AG04450 (cell line): Measurements from ENCODE around the gene OR8K3. TPM values are rescaled to one million over a fixed set of nuclear protein-coding genes. Genes with fewer than 3 reads are reported as not detected.

Source experiments
- CTCF ChIA-PET: fragments of 300-600, 350-600 bp; formaldehyde crosslinking; extraction: SDS; loops from one replicate; lab custom pipeline; 2022; ENCODE audit warnings: antibody characterized with exemption, inconsistent platforms; lab: Charles Lee
- POLR2A ChIA-PET: fragments of 350-600 bp; formaldehyde crosslinking; extraction: SDS; loops from one replicate; lab custom pipeline; 2021; ENCODE audit warnings: antibody characterized with exemption, inconsistent platforms; lab: Yijun Ruan, JAX
- DNase-seq: peaks from one replicate; pipeline ENCODE4 v3.0.0-alpha.2; 2011; ENCODE audit warnings: low read depth, low spot score
- H3K27ac ChIP-seq: one replicate; pipeline ENCODE4 v1.5.1; 2012; ENCODE audit warnings: low read depth, low read length, control low read depth
- H3K27me3 ChIP-seq: one replicate; pipeline ENCODE4 v1.6.0; 2012; ENCODE audit warnings: low read length; ENCODE audit not compliant: control insufficient read depth, insufficient read depth
- H3K4me3 ChIP-seq: 2 replicates; pipeline ENCODE4 v1.5.1; 2011; ENCODE audit warnings: mild to moderate bottlenecking, low read depth, low read length, control low read depth
- H3K9me3 ChIP-seq: 2 replicates; pipeline ENCODE4 v1.5.1; 2012; ENCODE audit warnings: low read length; ENCODE audit not compliant: control insufficient read depth, insufficient read depth
- polyA plus RNA-seq: library from polyadenylated mRNA; depleted of rRNA; stranded (reverse); fragments of >200 nt; gene quantifications from 2 replicates; pipeline ENCODE4 v1.2.3, GENCODE V29; 2011
- TF ChIP-seq, protein P1 (sequence below): IDR thresholded peaks from 2 replicates; pipeline ENCODE4 v1.5.1; 2011; ENCODE audit warnings: low read depth, low read length, control low read depth, inconsistent platforms

OR8K3 gene
- polyA plus RNA-seq, 1 experiment = not detected

DNA sequence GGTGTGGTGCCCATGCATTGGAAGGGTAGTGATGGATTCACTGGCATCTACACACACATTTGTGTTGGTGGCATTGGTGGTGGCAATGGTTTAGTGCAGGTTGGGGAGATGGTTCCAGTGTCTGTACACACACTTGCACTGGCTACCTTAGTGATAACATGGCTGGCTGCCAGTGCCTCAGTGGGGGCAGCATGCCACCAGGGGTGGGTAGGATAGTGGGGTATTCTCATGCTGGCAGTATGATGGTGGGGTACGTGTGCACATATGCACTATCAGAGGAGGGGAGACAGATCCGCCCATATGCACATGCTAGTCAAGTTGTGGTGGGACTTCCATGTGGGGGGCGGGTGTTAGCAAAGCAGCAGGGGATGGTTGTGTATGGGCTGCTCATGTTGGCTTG, 7.1 kb upstream of the OR8K3 start:
- TF ChIP-seq, protein P1, sequence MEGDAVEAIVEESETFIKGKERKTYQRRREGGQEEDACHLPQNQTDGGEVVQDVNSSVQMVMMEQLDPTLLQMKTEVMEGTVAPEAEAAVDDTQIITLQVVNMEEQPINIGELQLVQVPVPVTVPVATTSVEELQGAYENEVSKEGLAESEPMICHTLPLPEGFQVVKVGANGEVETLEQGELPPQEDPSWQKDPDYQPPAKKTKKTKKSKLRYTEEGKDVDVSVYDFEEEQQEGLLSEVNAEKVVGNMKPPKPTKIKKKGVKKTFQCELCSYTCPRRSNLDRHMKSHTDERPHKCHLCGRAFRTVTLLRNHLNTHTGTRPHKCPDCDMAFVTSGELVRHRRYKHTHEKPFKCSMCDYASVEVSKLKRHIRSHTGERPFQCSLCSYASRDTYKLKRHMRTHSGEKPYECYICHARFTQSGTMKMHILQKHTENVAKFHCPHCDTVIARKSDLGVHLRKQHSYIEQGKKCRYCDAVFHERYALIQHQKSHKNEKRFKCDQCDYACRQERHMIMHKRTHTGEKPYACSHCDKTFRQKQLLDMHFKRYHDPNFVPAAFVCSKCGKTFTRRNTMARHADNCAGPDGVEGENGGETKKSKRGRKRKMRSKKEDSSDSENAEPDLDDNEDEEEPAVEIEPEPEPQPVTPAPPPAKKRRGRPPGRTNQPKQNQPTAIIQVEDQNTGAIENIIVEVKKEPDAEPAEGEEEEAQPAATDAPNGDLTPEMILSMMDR = no peak
- CTCF ChIA-PET = no interaction called here
- H3K9me3 ChIP-seq = peaks cover 17% of the 10 kb centered on the region; the same call in 1 of the 2 replicates
- no peaks in the 10 kb centered on the region for H3K27me3 ChIP-seq
- POLR2A ChIA-PET = no interaction called here
- H3K4me3 ChIP-seq = no peak overlapping the region
- H3K27ac ChIP-seq = no peak overlapping the region
- no peak for DNase-seq

DNA sequence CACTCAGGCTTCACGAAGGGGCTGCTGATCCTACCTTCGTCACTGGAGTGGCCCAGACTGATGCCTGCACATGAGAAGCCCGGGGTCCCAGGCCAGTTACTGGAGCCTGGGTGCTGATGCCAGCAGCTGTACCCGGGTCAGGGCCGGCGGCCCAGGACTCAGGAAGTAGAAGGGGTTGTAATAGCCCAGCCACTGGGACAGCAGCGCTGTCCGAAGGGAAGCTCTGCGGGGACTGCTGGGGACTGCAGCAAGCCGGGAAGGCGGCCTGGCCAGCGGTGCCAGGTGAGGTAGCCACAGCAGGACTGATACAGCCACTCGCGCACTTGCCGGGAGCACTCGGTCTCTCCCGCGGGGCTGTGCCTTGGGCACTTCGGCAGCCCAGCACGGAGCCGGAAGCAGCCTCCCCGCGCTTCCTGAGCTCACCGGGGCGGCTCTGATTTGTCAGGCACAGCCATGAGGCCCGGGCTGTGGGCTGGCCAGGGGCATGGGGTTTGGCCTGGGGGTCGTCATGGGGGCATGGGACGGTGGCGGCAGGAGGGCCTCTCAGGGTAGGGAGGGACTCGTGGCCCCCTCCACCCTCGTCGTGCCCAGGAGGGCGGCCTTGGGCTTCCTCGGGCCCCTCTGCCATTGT, 17.0 kb downstream of the OR8K3 start:
- TF ChIP-seq, protein P1 = no peak
- CTCF ChIA-PET = no interaction called here
- Histone ChIP-seq H3K9me3 (peaks cover 16% of the 10 kb centered on the region), H3K27me3 (no peaks in the 10 kb centered on the region), H3K27ac (no peak overlapping the region), H3K4me3 (no peak overlapping the region)
- POLR2A ChIA-PET = no interaction called here
- DNase-seq = no peak

DNA sequence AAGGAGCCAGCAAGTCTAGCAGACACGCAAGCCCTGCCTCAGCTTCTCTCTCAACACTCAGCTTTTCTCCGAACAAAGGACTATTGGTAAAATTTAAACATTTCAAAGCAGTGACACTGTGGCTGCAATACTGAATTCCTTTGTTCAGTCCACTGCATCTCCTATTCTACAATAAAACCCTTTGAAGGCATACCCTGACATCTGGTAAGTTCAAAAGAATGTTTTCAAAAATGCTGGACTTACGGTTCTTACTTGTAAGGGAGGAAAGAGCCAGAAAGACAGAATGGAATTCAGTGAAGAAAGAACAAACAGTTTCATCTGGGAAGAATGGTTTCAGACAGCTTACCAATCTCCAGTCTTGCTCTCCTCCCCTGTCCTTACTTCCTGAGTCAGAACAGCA, 18.2 kb downstream of the OR8K3 start:
- ChIA-PET CTCF (no interaction called here), POLR2A (no interaction called here)
- Histone ChIP-seq H3K27me3 (no peaks in the 10 kb centered on the region), H3K27ac (no peak overlapping the region), H3K9me3 (peaks cover 20% of the 10 kb centered on the region), H3K4me3 (no peak overlapping the region)
- DNase-seq = no peak
- TF ChIP-seq, protein P1 = no peak

DNA sequence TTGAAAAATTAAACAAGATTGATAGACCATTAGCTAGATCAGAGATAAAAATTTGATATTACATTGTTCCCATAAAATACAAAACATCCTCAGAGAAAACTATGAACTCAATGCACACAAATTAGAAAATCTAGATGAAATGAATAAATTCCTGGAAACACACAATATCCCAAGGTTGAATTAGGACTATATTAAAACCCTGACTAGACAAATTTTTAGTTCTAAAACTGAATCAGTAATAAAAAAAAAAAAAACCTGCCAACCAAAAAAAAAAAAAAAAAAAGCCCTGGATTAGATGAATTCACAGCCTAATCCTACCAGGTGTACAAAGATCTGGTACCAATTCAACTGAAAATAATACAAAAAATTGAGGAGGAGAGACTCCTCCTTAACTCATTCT, 25.3 kb downstream of the OR8K3 start:
- TF ChIP-seq, protein P1 = no peak
- peaks cover 6% of the 10 kb centered on the region; the same call in 1 of the 2 replicates for H3K9me3 ChIP-seq
- DNase-seq = no peak
- ChIA-PET POLR2A (no interaction called here), CTCF (no interaction called here)
- H3K27ac ChIP-seq = no peak overlapping the region
- no peak overlapping the region for H3K4me3 ChIP-seq
- no peaks in the 10 kb centered on the region for H3K27me3 ChIP-seq

DNA sequence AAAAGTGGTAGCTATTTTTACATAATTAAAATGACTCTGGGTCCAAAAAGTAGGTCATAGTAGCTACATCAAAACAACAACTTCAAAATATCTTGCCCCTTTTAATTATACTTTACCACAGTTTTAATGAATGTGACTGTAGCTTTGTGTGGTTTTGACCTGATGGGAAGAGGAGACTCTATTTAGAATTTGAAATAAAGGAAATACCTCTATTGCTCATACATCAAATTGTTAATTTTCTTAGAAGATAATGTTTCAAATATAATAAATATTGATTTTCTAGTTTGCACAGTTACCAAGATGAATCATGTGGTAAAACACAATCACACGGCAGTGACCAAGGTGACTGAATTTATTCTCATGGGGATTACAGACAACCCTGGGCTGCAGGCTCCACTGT, 30.8 kb downstream of the OR8K3 start, which contains the start of gene OR8K1:
OR8K1 (plus strand) TSS at position 301 of the 400 bp plus-strand sequence; CDS start at position 301, 0 bp downstream.
- Histone ChIP-seq H3K4me3 (no peak within 1 kb of the TSS), H3K9me3 (peaks cover 3% of the 10 kb centered on the region; the same call in 1 of the 2 replicates), H3K27ac (no peak within 1 kb of the TSS), H3K27me3 (no peaks in the 10 kb centered on the region)
- TF ChIP-seq, protein P1 = no peak
- DNase-seq = no peak
- ChIA-PET CTCF (no interaction called here), POLR2A (no interaction called here)
